Muscle of back (tissue), 11 donors: ENCODE data around the gene ENTPD1. TPM values are rescaled to one million over a fixed set of nuclear protein-coding genes. Genes with fewer than 3 reads are reported as not detected.
"Not testable (repeated sequence)": the region's sequence is repeated elsewhere in the genome, so short reads cannot be mapped to it uniquely, and the experiment has no call there.

Experiments used
- DNase-seq, 3 donors: peaks; one replicate each; pipeline versions ENCODE4 v3.0.0 to v3.0.0-alpha.2; 2013
- polyA plus RNA-seq, 10 donors: library from polyadenylated mRNA; unstranded; fragments of 120-200 nt; gene quantifications; one replicate each; pipeline ENCODE4 v1.2.1, GENCODE V29; 2013; ENCODE audit not compliant: insufficient read length in 10 of 10

ENTPD1 gene
- polyA plus RNA-seq, 10 donors, result 11.8 to 16.8 (median 14.0) TPM

GRCh38 chr10:95756809-95757684 lies 1.1 kb downstream of the ENTPD1 start:
- DNase-seq, result no peak

- DNase-seq, result no peak
Measured at GRCh38 chr10:95758351-95759025, 2.5 kb downstream of the ENTPD1 start.

- no peak for DNase-seq
Measured at GRCh38 chr10:95759233-95759826, 3.4 kb downstream of the ENTPD1 start.

GRCh38 chr10:95761939-95762492 lies 6.1 kb downstream of the ENTPD1 start:
- no peak for DNase-seq

GRCh38 chr10:95767884-95768556 lies 12.1 kb downstream of the ENTPD1 start:
- no peak for DNase-seq

GRCh38 chr10:95770084-95770720 lies 14.2 kb downstream of the ENTPD1 start:
- DNase-seq, result no peak

- DNase-seq, result not testable (repeated sequence)
Measured at GRCh38 chr10:95773454-95773853, 17.5 kb downstream of the ENTPD1 start.

DNA sequence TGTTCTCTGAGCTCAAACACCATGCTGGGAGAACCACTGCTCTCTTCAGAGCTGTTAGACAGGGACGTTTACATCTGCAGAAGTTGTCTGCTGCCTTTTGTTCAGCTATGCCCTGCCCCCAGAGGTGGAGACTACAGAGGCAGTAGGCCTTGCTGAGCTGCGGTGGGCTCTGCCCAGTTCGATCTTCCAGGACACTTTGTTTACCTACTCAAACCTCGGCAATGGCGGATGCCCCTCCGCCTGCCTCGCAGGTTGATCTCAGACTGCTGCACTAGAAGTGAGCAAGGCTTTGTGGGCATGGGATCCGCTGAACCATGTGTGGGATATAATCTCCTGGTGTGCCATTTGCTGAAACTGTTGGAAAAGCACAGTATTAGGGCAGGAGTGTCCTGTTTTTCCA lies 21.7 kb downstream of the ENTPD1 start:
- DNase-seq, result not testable (repeated sequence)

GRCh38 chr10:95782318-95782717 lies 26.4 kb downstream of the ENTPD1 start:
- no peak for DNase-seq

DNA sequence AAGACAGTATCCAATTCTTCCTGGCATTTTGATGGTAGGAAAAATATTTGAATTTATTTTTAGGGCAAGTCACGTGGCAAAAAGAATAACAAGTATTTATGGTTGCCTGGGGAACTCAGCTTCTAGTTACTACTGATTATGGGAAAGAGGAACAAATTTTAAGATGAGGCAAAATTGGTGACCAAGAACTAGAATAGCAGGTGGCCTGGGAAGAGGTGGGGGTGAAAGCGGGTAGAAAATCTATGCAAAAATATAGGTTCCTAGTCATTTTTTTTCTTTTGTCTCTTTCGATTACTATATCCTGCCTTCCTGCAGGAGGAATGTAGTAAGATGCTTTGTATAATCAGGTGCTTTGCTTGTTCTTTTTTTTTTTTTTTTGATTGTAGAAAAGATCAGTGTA lies 27.8 kb downstream of the ENTPD1 start:
- no peak for DNase-seq

DNA sequence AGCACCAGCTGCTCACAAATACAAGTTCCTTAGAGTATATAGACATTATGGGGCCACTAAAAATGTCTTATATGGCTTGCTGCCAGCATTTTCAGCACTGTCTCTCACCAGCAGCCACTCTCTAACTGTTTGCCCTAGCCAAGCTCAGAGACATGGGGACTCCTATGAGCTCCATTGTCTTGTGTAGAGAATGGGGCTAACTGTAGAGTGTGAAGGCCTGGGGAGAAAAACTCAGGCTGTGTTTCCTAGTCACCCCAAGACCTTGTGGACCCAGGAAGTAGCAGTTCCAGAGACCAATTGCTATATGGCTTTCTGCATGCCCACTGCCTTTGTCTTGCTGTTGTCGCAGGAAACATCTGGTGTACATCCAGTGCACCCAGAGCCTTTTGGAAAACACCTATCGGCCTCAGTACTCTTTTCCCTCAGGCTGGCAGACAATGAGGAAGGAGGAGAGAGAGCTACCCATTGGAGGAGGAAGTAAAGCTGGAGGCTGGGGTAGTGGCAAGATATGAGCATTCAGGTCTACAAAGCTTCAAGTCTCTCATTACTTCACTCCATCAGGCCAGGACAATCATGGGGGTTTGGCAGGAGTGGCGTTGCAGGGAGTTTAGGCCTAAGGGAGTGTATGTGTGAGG lies 28.4 kb downstream of the ENTPD1 start:
- DNase-seq, result no peak

- no peak for DNase-seq
Measured at GRCh38 chr10:95785317-95785716, 29.4 kb downstream of the ENTPD1 start.

- DNase-seq, result no peak
Measured at GRCh38 chr10:95785942-95786669, 30.1 kb downstream of the ENTPD1 start.

DNA sequence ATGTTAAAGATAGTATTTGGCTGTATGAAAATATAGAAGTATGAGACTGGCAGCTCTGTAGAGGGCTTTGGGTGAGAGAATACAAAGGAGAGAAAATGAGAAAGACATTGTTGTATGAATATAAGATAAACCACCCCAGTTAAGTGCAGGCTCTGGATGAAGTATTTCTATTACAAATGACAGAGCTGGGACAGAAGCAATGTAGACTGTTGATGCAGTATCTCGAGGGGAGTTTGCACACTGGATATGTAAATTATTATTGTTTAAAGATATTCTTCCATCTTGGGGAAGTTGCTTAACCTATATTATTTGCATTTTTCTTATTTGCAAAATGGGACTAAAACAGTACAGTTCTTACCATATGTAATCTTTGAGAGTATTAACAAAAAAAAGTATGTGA lies 31.5 kb downstream of the ENTPD1 start:
- no peak for DNase-seq

GRCh38 chr10:95788830-95789229 lies 32.9 kb downstream of the ENTPD1 start:
- peak in 1 of 3 donors; percentile 30 for DNase-seq

DNA sequence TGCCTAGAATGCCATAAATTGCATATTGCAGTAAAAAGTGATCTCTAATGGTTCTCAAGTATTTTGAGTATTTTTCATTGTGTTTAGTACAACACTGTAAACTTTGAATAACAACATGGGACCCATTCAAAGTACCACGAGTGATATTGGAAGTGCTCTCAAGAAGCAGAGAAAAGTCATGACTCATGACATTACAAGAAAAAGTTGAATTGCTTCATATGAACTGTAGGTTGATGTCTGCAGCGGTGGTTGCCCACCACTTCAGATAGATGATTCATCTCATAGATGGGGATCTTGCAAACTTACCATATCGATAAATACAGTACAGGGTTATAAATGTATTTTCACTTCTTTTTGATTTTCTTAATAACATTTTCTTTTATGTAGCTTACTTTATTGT lies 33.9 kb downstream of the ENTPD1 start:
- DNase-seq, result no peak

DNA sequence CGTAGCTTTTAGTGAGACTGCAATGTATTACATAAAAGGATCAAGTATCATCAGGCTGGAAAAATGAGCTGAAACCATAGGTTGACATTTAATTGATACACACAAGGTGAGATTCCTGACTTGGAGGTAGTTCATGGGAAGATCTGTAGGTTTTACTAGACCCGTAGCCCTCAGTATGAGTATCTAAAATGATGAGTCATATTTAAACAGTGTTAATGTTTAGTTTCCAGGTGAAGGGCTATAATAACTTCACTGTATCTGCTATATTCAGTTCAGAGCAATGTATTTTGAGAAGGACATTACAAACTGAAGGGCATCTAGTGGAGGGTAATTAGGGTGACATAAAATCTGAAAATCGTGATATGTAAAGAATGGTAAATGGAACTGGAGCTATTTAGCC lies 35.0 kb downstream of the ENTPD1 start:
- no peak for DNase-seq

DNA sequence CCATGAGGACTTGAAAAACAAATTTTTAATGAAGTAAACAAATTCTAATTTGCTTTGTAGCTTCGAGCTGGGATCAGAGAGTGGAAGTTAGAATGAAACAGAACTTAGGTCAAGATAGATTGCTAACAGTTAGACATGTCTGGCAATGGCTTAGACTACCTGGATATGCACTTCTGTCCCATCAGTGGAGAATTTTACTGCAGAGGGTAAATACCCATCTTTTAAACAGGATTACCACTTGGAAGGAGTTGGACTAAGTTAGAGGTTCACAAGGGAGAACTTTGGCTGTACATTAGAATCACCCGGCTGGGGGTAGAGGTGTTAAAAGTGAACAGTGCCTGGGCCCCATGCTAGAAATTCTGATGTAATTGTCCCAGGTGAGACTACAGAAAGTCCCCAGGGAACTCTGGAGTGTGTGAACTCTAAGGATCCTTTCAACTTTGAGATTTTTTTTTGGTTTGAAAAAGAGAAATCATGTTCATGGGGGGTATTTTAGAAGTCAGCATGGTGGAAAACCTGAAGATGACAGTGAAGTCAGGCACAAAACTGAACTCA lies 35.5 kb downstream of the ENTPD1 start:
- no peak for DNase-seq

- no peak for DNase-seq
Measured at GRCh38 chr10:95792211-95792780, 36.3 kb downstream of the ENTPD1 start.
